Measurements from ENCODE around the gene ACTR3.
"Not testable (repeated sequence)": the region's sequence is repeated elsewhere in the genome, so short reads cannot be mapped to it uniquely, and the experiment has no call there.

Gene ACTR3

DNA sequence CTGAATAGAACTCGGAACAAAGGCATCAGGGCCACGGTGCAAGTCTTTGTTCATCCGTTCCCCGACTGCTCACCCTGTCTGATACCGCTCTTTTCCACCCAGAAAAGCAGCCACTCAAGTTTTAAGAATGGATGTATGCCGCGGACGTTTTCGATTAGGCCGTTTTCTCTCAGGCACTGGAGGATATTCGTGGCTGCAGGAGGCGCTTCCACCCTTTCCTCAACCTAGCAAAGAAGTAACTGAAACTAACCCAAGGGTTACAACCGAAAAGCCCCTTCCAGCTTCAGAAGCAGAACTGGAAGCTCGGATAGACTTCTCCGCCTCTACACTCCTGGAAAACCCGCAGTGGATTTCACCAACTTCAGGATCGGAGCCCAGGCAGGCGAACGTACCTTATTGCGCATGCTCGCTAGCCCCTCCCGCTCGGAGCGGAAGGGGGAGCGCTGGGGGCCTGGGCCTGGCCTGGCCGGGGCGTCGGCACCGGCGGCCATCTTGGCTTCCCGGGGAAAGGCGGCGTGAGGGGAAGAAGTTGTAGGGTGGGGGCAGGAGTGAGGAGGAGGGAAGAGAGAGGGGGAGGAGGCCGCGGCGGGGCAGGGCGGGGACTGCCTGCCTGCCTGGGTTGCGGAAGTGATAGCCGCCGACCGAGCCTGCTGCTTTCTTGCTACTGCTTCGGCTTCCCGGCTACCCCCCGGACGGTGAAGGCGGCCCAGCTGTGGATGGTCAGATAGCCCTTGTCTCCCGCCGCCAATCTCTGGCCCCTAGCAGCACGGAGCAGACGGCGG, at the start of gene ACTR3:
Gene ACTR3 (plus strand): TSS at position 619 of the 782 bp plus-strand sequence. CDS start 191 bp downstream, outside the sequence.
- DNase-seq (ENCODE audit: low read depth in 3 of 3): peak; percentile 95

DNA sequence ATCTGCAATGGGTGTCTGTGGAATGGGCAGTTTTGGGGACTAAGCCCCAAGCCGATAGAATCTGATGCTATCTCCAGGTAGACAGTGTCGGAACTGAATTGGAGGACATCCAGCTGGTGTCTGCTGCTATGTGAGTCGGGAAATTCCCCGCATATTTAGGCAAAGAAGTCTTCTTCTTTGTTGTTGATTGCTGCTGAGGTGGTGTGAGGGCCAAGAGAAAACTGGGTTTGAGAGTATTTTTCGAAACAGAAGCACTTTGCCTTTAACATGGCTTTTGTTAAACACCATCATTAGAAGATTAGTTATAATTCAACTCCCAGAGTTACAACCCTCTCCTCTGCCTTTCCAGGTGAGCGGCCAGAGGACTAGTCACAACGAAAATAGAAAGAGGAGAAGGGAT, 49.4 kb upstream of the ACTR3 start:
- DNase-seq (ENCODE audit: low read depth in 3 of 3): no peak

- DNase-seq (ENCODE audit: low read depth in 3 of 3): no peak
Measured at GRCh38 chr2:113842919-113843736, 46.8 kb upstream of the ACTR3 start.

DNA sequence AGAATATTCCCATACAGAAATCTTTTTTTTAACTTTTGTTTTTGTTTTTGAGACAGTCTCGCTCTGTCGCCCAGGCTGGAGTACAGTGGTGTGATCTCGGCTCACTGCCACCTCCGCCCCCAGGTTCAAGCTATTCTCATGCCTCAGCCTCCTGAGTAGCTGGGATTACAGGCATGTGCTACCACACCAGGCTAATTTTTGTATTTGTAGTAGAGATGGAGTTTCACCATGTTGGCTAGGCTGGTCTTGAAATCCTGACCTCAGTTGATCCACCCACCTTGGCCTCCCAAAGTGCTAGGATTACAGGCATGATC, 46.2 kb upstream of the ACTR3 start:
- not testable (repeated sequence) for DNase-seq (ENCODE audit: low read depth in 3 of 3)

DNA sequence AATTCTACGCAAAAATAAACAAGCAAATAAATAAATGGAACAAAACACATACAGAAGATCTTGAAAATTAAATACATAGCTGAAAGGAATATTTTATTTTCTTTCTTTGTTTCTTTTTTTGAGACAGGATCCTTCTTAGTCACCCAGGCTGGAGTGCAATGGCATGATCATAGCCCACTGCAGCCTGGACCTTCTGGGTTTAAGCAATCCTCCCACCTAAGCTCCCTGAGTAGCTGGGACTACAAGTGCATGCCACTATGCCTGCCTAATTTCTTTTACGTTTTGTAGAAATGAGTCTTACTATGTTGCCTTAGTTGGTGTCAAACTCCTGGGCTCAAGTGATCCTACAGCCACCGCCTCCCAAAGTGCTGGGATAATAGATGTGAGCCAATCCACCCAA, 44.6 kb upstream of the ACTR3 start:
- no peak for DNase-seq (ENCODE audit: low read depth in 3 of 3)

DNA sequence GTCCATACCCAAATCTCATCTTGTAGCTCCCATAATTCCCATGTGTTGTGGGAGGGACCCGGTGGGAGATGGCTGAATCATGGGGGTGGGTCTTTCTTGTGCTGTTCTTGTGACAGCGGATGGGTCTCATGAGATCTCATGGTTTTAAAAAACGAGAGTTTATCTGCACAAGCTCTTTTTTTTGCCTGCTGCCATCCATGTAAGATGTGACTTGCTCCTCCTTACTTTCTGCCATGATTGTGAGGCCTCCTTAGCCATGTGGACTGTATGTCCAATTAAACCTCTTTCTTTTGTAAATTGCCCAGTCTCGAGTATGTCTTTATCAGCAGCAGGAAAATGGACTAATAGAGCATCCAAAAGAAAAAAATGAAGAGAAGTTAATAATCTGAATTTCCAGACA, 44.1 kb upstream of the ACTR3 start:
- not testable (repeated sequence) for DNase-seq (ENCODE audit: low read depth in 3 of 3)

DNA sequence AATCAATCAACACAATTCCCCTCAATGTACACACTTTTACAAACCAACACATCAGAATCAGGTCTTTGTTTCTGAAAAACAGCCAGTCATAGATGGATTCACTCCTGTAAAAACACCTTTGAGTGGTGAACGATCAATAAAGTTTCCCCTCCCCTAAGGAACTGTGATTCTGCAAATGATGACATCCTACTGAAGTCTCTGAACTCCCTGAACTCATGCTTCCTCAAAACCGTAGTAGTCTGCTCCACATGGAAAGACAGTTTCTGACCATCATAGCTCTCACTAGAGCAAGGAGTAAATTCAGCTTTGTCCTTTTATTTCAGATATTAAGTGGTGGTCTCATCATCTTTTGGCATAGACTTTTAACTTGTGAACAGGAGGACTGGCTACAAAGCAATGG, 43.5 kb upstream of the ACTR3 start:
- DNase-seq (ENCODE audit: low read depth in 3 of 3): no peak

- no peak for DNase-seq (ENCODE audit: low read depth in 3 of 3)
Measured at GRCh38 chr2:113847144-113847543, 42.7 kb upstream of the ACTR3 start.

DNA sequence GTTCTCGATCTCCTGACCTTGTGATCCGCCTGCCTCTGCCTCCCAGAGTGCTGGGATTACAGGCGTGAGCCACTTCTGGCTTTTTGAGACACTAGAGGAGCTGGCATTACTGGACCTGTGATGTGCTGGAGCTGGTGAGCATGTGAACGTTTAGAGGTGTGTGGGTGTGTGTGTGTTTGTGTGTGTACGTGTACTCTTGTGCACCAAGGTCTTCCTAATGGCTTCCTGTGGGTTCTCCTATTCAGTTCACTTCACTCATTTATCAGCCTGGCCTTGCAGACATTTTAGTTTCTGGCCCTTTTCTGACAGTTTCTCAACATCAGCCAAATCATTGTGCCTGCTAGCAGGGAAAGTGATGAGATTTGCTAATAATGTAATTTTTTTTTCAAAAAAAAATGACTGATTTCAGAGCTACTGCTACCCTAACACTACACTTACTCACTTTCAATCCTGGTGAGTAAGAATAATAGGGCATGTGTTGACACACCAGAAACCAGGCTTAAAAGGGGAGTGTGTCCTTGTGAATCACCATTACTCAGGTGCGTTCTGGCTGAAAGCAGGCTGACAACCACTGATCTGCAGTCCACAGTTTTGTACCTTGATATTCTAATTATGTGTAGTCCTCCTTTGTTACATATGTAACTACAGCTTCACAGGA, 41.0 kb upstream of the ACTR3 start:
- no peak for DNase-seq (ENCODE audit: low read depth in 3 of 3)

DNA sequence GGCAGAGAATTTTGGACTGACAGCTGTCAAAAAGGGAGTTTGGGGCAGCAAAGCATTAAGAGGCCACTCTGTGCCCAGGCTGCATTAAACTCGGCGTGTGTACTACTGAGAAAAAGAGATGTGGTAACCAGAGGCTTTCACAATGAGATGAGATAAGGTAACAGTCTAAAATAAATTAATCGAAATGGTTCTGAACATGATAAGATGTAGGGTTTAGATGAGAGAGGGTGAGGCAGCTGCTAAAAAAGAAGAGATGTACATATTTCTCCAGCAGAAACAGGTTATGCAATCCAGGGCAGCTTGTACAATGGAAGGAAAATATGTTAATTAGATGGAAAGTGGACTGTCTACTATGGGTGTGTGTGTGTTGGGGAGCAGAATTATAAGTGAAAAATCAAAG, 39.2 kb upstream of the ACTR3 start:
- no peak for DNase-seq (ENCODE audit: low read depth in 3 of 3)

DNA sequence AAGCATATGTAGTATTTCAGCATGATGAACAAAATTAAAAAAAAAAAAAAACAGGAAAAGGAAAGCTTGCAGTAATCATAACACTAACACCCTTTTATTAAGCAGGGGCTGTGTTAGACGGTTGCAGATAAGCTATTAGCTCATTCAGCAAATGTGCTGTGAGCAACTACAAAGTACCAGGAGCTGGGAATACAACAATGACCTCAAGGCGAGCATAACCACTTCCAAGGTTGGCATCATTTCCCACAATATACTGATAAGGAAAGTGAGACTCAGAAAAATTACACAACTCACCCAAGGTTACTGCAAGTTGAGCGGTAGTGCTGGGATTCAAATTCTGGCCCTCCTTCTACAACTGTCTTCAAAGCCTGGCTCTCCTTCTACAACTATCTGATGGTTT, 38.2 kb upstream of the ACTR3 start:
- DNase-seq (ENCODE audit: low read depth in 3 of 3): no peak

- DNase-seq (ENCODE audit: low read depth in 3 of 3): no peak
Measured at GRCh38 chr2:113854208-113854607, 35.7 kb upstream of the ACTR3 start.

- no peak for DNase-seq (ENCODE audit: low read depth in 3 of 3)
Measured at GRCh38 chr2:113854970-113855740, 34.7 kb upstream of the ACTR3 start.

DNA sequence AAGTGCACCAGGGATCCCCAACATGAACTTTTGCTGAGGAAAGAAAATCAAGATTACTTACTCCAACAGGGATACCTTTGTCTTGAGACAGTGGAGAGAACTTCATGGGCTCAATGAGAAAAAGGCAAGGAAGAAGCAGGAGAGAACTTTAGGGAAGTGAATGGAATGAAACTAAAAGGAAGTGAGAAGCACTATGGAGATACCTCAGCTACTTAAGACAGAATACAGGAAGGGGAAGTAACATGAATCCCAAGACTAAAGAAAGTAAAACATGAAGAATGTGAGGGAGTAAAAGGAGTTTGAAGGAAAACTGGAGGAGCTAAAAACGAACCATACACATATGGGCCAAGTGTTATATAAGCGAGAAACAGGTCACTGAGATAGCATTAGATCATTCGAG, 32.4 kb upstream of the ACTR3 start:
- DNase-seq (ENCODE audit: low read depth in 3 of 3): no peak

GRCh38 chr2:113858764-113859163, 31.1 kb upstream of the ACTR3 start:
- DNase-seq (ENCODE audit: low read depth in 3 of 3): no peak

GRCh38 chr2:113861740-113862139, 28.1 kb upstream of the ACTR3 start:
- no peak for DNase-seq (ENCODE audit: low read depth in 3 of 3)

GRCh38 chr2:113863144-113863543, 26.7 kb upstream of the ACTR3 start:
- DNase-seq (ENCODE audit: low read depth in 3 of 3): no peak

GRCh38 chr2:113867571-113867970, 22.3 kb upstream of the ACTR3 start:
- DNase-seq (ENCODE audit: low read depth in 3 of 3): no peak

GRCh38 chr2:113869253-113869652, 20.6 kb upstream of the ACTR3 start:
- DNase-seq (ENCODE audit: low read depth in 3 of 3): no peak

DNA sequence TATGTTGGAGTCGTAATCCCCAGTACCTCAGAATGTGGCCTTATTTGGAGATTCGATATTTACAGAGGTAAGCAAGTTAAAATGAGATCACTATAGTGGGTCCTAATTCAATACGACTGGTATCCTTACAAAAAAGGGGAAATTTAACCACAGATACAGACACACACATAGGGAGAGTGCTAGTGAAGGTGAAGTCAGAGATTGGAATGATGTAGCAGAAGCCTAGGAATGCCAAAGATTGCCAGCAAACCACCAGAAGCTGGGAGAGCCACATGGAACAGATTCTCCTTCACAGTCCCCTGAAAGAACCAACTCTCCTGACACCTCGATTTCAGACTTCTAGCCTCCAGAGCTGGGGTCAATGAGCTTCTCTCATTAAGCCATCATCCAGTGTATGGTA, 17.7 kb upstream of the ACTR3 start:
- no peak for DNase-seq (ENCODE audit: low read depth in 3 of 3)

DNA sequence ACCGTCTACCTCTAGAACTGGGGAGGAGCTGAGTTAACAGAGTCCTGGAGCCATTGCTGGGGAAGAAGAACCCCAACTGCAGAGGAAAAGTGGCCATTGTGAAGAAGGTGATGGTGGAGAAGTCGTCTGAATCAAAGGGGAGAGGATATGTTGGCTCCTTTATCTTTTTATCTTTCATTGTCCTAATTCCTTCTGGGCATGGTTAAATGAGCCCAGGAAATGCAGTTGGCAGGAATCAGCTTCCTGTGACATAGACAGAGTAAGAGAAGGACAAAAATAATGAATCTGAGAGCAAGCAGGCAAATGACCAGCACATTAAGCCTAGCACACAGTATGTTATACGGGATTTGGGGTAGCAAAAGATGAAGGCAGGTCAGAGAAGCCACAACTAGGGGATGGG, 16.0 kb upstream of the ACTR3 start:
- DNase-seq (ENCODE audit: low read depth in 3 of 3): no peak

GRCh38 chr2:113875135-113875534, 14.8 kb upstream of the ACTR3 start:
- DNase-seq (ENCODE audit: low read depth in 3 of 3): no peak

Data from stimulated activated CD4-positive, alpha-beta T cell treated with anti-CD3 and anti-CD28 coated beads, TNF-alpha, amount 100 ng/mL, for 4 hours (primary cell).